ENCODE measurements around the gene RET. TPM values are rescaled to one million over a fixed set of nuclear protein-coding genes. Genes with fewer than 3 reads are reported as not detected.

RET gene
- total and polyA plus RNA-seq, 2 of the 8 experiments (the other 6 are each of a cell fraction or from before 2014, with no cell fraction given), result 6.7 to 8.4 TPM

GRCh38 chr10:43077421-43078171, 727 bp downstream of the RET start:
- Histone ChIP-seq H3K56ac (replicated peaks; ENCODE audit: insufficient read length, low read depth, low read length) (no peak overlapping the region), H3K36me3 (ENCODE audit: control insufficient read depth in 2 of 4, insufficient read depth in 4 of 4, low read length in 3 of 4) (no peaks in the 10 kb centered on the region), H3K4ac (replicated peaks; ENCODE audit: insufficient read length, low read depth, low read length) (no peak overlapping the region), H3K79me2 (ENCODE audit: control insufficient read depth in 1 of 2, insufficient read depth in 2 of 2, low read length in 2 of 2) (no peaks in the 10 kb centered on the region), H2AFZ (ENCODE audit: low read length) (no peak overlapping the region), H3K14ac (ENCODE audit: insufficient read length) (no peak overlapping the region), H3K4me3 (ENCODE audit: extremely low read depth in 1 of 4, insufficient read depth in 2 of 4, low read depth in 3 of 4, low read length in 4 of 4) (peak overlapping the region; percentile 36 to 79 (median 54)), H4K8ac (ENCODE audit: extremely low read depth, insufficient read depth, low read length) (no peak overlapping the region; the same call in 1 of the 2 replicates), H3K23me2 (ENCODE audit: low read depth, low read length) (peaks cover 11% of the 10 kb centered on the region; the same call in 1 of the 2 replicates), H3K27ac (ENCODE audit: low read depth, low read length) (no peak overlapping the region), H3K79me1 (ENCODE audit: low read depth, low read length) (no peaks in the 10 kb centered on the region; the same call in 1 of the 2 replicates), H2BK12ac (ENCODE audit: low read depth, low read length) (no peak overlapping the region), H4K91ac (replicated peaks; ENCODE audit: insufficient read length, low read length) (no peak overlapping the region), H2BK20ac (ENCODE audit: low read length) (no peak overlapping the region), H4K20me1 (replicated peaks in 1 of 2; ENCODE audit: control insufficient read depth in 1 of 2, insufficient read depth in 2 of 2, low read length in 2 of 2) (peaks cover 7 to 10% of the 10 kb centered on the region in 2 experiments), H3K23ac (ENCODE audit: insufficient read length) (no peak overlapping the region), H3K18ac (ENCODE audit: extremely low read depth, low read length) (peak overlapping the region; percentile 32; the same call in 1 of the 2 replicates), H3K9ac (replicated peaks in 1 of 4; ENCODE audit: extremely low read depth in 1 of 4, low read depth in 3 of 4, low read length in 3 of 4) (peak overlapping the region in 2 of 4 experiments; percentile 25 to 36; a peak in 3 of 7 replicates), H2AK5ac (ENCODE audit: low read depth, low read length) (no peak overlapping the region), H3K27me3 (replicated peaks in 1 of 4; ENCODE audit: control insufficient read depth in 3 of 4, extremely low read depth in 1 of 4, insufficient read depth in 3 of 4, low read length in 3 of 4) (peaks cover 12 to 37% (median 30%) of the 10 kb centered on the region in 4 experiments), H4K5ac (ENCODE audit: insufficient read length, low read depth, low read length) (no peak overlapping the region), H2BK120ac (replicated peaks; ENCODE audit: low read depth, low read length) (no peak overlapping the region), H2BK15ac (ENCODE audit: low read length) (no peak overlapping the region), H3K4me2 (ENCODE audit: insufficient read depth in 1 of 2, low read depth in 2 of 2, low read length in 2 of 2) (peak overlapping the region; percentile 59 to 91), H3K9me3 (ENCODE audit: insufficient read depth in 2 of 2, low read depth in 1 of 2, low read length in 1 of 2) (no peaks in the 10 kb centered on the region), H2BK5ac (ENCODE audit: low read depth, low read length) (no peak overlapping the region), H3K4me1 (replicated peaks in 1 of 4; ENCODE audit: control insufficient read depth in 3 of 4, insufficient read depth in 4 of 4, low read length in 3 of 4) (peaks cover 0 to 10% (median 3%) of the 10 kb centered on the region in 4 experiments; a peak in 3 of 7 replicates)
- TF ChIP-seq POLR2AphosphoS5 (IDR thresholded peaks at IDR 0.05; ENCODE audit: low read depth, low read length), result no peak
- peak; percentile 65 for TF ChIP-seq EZH2 (IDR thresholded peaks at IDR 0.05; ENCODE audit: low read depth, low read length, severe bottlenecking)
- TF ChIP-seq E2F6 (IDR thresholded peaks at IDR 0.05), result peak; percentile 62
- TF ChIP-seq HDAC2 (IDR thresholded peaks at IDR 0.05; ENCODE audit: borderline replicate concordance in 1 of 2, low read depth in 2 of 2, low read length in 2 of 2), result no peak
- TF ChIP-seq MAX (IDR thresholded peaks at IDR 0.05), result 0 out of 2 replicates have a peak, but pooled peaks have one; percentile 12
- no peak for TF ChIP-seq CEBPB (IDR thresholded peaks at IDR 0.05; ENCODE audit: low read depth, low read length)
- TF ChIP-seq EGR1 (IDR thresholded peaks at IDR 0.05; ENCODE audit: borderline replicate concordance, low read depth, low read length), result no peak
- TF ChIP-seq SUZ12 (IDR thresholded peaks at IDR 0.05; ENCODE audit: low read length), result peak; percentile 81
- TF ChIP-seq SIX5 (IDR thresholded peaks at IDR 0.05; ENCODE audit: low read depth, low read length), result no peak
- 13% methylated on average over 7 of the region's 72 CpGs; no CpG with 5 or more reads in 1 of the 2 experiments for WGBS, 2 experiments (ENCODE audit: extremely low coverage in 1 of 2, insufficient coverage in 1 of 2, insufficient read length in 1 of 2, insufficient replicate concordance in 2 of 2, low coverage in 1 of 2, low lambda C conversion rate in 2 of 2, missing lambda C conversion rate in 1 of 2)
- DNase-seq (ENCODE audit: low read depth in 1 of 2, low spot score in 2 of 2) (peak in 1 of 2 experiments; percentile 69), FAIRE-seq (no peak)
- POLR2A ChIA-PET (ENCODE audit: partially characterized antibody), result interaction anchor here (1.3 to 2.2 kb wide), 2 partner anchors 10 to 207 kb away, joined by 3 to 5 read pairs; no protein-coding TSS in a partner anchor
- CTCF ChIA-PET (ENCODE audit: partially characterized antibody), result interaction anchor here (1.2 to 8.5 kb wide), 14 partner anchors 11 to 261 kb away, joined by 3 to 100 read pairs (median 12); no protein-coding TSS in a partner anchor

Measured in H1 (cell line).